Putamen (tissue), 1 donor: ENCODE measurements around the gene NKX1-2.
"Not testable (repeated sequence)": the region's sequence is repeated elsewhere in the genome, so short reads cannot be mapped to it uniquely, and the experiment has no call there.

Source experiments
- DNase-seq: peaks from one replicate; pipeline ENCODE4 v3.0.0-alpha.2; 2016; ENCODE audit warnings: low spot score

NKX1-2 gene

GRCh38 chr10:124449170-124450011, 444 bp downstream of the NKX1-2 start:
- DNase-seq: no peak

DNA sequence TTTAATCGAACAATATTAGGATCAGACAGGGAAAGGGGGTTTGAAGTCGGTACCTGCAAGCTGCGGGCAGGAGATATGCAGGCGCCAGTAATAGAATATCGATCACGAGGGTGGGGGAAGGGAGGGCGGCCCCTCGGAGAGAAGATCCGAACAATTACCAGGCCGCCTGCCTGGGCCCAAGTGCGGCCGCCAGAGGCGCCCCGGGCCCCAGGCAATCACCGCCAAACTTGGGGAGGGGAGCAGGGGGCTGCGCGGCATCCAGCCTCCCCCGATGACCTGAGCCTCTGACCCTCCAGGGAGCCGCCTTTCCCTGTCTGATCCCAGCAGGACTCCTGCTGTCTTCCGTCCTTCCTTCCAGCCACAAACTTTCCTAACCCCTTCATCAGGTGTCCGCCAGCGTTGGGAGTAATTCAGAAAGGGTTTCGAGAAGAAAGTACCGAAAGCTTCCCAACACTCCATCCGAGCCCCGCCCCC, 1.1 kb downstream of the NKX1-2 start:
- DNase-seq: no peak

GRCh38 chr10:124447751-124448466, 1.9 kb downstream of the NKX1-2 start:
- no peak for DNase-seq

DNA sequence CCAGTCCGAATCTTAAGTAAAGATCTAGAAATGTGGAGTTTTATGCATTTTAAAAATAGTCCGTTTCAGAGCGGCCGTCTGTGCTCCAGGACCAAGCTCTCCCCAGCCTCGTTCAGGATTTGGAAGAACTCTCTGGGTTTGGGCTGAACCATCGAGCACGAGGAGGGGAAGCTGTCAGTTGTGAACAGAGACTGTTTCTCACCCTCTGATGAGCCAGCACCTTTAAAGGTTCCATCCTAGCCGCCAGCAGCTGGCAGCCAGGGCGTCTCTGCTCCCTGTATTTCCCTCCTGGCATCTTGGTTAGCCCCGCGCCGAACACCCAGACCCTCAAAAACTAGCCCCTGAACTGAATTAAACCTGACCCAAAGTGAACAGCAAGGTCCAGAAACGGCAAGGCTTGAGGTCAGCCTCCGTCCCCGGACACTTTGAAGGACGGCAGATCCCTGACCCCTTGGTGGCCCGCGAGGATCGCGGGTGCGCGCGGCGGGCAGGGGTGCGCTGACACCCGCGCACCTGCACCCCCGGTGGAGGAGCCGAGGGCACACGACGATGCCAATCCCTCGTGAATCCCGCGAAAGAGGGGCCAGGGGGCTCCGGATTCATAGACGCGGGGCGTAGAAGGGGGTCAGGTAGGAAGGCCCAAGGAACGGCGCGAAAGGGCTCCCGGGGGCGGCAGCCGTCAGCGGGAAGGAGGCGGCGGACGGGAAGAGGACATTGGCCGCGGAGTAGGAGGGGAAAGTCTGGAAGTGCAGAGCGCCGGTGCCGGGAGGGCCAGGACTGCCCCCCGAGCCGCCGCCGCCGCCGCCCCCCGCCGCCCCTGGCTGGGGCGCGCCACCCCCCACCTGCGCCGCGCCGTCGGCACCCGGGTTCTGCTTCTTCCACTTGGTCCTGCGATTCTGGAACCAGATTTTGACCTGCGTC, 2.7 kb downstream of the NKX1-2 start:
- DNase-seq: peak; percentile 39

GRCh38 chr10:124441694-124442093, 8.1 kb downstream of the NKX1-2 start:
- not testable (repeated sequence) for DNase-seq

GRCh38 chr10:124436191-124436638, 13.6 kb downstream of the NKX1-2 start:
- no peak for DNase-seq

GRCh38 chr10:124435683-124436082, 14.2 kb downstream of the NKX1-2 start:
- DNase-seq: not testable (repeated sequence)

DNA sequence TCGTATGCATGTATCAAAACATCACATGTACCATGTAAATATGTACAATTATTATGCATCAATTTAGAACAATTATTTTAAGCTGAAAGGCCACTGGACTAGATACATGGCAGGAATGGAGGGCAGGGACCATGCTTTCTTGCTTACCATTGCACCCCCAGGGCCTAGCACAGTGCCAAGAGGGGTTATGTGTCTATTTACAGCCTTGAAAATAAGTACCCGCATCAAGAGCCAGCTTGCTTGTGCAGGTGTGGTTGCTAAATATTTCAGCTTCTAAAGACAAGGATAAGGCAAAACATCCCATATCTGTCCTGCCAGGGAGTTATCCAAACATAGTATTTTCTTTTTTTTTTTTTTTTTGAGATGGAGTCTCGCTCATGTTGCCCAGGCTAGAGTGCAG, 16.4 kb downstream of the NKX1-2 start:
- DNase-seq: no peak

GRCh38 chr10:124430077-124430476, 19.8 kb downstream of the NKX1-2 start:
- no peak for DNase-seq

DNA sequence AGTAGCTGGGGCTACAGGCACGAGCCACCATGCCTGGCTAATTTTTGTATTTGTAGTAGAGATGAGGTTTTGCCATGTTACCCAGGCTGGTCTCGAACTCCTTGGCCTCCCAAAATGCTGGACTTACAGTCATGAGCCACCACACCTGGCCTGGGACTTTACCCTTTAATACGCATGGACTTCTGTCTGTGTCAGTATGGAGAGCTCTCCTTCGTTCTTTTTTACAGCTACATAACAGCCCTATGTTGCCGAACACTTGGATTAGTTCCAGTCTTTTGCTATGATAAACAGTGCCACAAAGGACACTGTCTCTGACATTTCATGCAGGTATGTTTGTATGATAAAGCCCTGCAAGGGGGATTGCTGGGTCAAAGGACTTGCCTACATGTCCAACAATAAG, 20.3 kb downstream of the NKX1-2 start:
- DNase-seq: no peak

DNA sequence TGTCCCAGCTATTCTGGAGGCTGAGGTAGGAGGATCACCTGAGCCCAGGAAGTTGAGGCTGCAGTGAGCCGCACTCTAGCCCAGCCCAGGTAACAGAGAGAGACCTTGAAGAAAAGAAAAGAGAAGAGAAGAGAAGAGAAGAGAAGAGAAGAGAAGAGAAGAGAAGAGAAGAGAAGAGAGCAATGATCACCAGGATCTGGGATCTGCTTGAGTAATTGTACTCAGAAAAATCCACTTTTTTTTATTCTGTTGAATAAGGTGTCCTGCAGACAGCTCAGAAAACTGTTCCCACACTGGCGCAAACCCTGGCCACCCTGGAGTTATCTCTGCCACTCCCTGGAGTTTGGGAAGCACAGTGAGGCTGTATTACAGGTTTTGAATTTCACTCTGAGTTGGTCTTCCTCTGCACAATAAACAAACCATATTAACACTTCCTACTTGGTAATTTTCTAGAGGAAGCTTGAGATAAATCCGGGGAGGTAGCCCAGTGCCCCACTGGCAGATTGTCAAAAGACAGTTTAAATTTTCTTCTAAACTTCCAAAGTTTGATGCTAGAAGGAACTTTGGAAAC, 21.5 kb downstream of the NKX1-2 start:
- no peak for DNase-seq

GRCh38 chr10:124425227-124425962, 24.4 kb downstream of the NKX1-2 start:
- DNase-seq: no peak

DNA sequence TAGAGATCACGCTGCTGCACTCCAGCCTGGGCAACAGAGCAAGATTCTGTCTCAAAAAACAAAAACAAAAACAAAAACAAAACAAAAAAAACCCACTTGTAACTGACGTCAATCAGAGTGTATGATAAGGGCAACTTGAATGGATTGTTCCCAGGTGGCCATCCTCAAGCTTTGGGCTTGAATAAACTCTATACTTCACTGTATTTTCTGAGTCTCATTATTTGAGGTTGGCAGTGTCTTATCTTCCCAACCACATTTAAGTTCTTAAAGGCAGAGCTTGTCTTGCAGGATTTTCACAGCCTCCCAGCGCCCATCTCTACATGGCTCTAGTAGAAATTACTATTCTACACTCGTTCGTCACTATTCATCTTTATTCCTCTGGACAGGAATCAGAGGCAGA, 26.0 kb downstream of the NKX1-2 start:
- no peak for DNase-seq

- no peak for DNase-seq
Measured at GRCh38 chr10:124422742-124423141, 27.1 kb downstream of the NKX1-2 start.

DNA sequence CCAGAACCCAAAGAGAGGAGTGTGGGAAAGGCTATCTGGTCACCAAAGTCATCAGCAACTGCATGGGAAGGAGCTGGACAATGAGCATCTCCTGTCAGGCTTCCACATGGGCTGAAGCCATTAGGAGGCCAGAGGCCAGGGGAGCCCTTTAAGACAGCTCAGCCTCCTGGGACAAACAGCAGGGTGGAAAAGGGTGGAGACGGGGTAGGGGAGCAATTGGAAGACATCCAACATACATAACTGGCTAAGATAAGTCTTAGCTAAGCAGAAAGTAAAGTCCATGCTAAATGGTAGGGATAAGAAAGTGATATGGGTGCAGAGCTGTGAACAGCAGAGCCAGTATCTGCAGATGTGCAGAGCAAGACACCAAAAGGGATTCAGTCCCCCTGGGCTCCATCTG, 29.6 kb downstream of the NKX1-2 start:
- no peak for DNase-seq

DNA sequence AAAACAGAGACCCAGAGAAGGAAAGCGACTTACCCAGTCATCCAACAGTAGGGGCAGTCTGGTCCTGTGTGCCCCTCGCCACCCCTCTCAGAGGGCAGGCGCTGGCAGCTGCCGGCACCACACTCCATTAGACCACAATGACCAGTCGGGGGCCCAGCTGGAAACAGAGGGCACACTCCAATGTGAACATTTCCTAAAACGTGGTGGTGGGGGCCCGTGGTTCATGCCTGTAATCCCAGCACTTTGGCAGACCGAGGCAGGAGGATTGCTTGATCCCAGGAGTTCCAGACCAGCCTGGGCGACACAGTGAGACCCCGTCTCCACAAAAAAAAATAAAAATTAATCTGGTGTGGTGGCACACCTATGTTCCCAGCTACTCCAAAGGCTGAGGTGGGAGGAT, 30.2 kb downstream of the NKX1-2 start:
- no peak for DNase-seq

- peak; percentile 96 for DNase-seq
Measured at GRCh38 chr10:124418726-124419501, 30.9 kb downstream of the NKX1-2 start, which contains the start of gene OAT. OAT (minus strand) TSS chr10:124418923; CDS start chr10:124412171, 6,752 bp downstream.

GRCh38 chr10:124417895-124418725, 31.7 kb downstream of the NKX1-2 start:
- DNase-seq: peak; percentile 51

- no peak for DNase-seq
Measured at GRCh38 chr10:124416733-124417132, 33.1 kb downstream of the NKX1-2 start.
